Measurements from ENCODE around the gene PRSS57. TPM values are rescaled to one million over a fixed set of nuclear protein-coding genes. Genes with fewer than 3 reads are reported as not detected.

The PRSS57 gene
- total RNA-seq, 1 experiment from 2014 or later, result not detected

- Mint-ChIP-seq H3K4me1 (ENCODE audit: insufficient read depth, unreplicated experiment) (no peaks in the 10 kb centered on the region), H3K27me3 (ENCODE audit: insufficient read depth, unreplicated experiment) (no peaks in the 10 kb centered on the region), H3K4me3 (ENCODE audit: unreplicated experiment) (no peak overlapping the region), H3K27ac (ENCODE audit: low read depth, unreplicated experiment) (no peak overlapping the region), H3K36me3 (ENCODE audit: insufficient read depth, unreplicated experiment) (peaks cover 66% of the 10 kb centered on the region), H3K9me3 (ENCODE audit: unreplicated experiment) (no peaks in the 10 kb centered on the region)
- TF ChIP-seq CTCF (IDR thresholded peaks at IDR 0.05; ENCODE audit: unreplicated experiment), result no peak
- ChIA-PET POLR2A (no interaction called here), CTCF (no interaction called here)
- BruUV-seq (replicated peaks), result no TSS peak
- no peak for DNase-seq (ENCODE audit: unreplicated experiment)
- intact Hi-C loops (cut with micrococcal nuclease), result no loop called here
Observed at GRCh38 chr19:650121-650520, 45.1 kb downstream of the PRSS57 start.

DNA sequence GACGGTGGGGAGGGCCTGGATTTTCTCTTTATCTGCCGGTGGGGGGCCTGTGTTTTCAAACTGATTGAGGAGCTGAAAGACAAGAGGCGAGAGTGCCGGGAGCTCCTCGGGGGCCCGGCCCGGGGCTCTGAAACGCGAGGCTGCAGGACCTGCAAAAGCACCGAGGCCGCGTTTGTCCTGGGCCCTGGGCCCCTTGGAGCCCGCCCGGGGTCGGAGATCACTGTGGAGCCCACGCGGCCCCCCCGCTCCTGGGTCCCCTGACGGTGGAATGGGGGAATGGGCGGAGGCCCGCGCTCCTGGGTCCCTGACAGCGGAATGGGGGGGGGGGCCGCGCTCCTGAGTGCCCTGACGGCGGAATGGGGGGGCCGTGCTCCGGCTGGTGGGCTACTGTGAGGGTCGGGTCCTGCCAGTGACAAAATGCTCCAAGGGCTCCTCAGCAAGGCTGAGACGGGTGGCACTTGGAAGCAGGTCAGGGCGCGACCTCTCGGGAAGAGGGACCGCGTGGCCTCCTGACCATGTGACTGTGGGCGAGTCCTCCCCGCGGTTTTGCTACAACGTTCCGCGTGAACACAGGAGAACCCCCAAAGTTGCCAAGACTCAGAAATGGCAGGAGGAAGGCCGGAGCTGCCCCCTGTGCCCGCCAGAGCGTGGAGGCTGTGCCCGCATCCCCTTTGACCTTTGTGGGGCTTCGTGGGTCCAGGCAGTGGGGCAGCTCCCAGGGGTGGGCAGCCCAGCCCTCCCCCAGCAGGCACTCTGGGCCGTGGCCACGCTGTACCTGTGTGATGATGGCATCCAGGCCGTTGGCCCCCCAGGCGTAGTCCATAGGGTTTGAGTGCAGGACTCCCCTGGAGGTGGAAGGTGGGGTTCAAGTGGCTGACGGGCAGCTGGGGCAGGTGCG is 46.1 kb downstream of the PRSS57 start:
- no peak for DNase-seq (ENCODE audit: unreplicated experiment)
- Mint-ChIP-seq H3K9me3 (ENCODE audit: unreplicated experiment) (no peaks in the 10 kb centered on the region), H3K27me3 (ENCODE audit: insufficient read depth, unreplicated experiment) (no peaks in the 10 kb centered on the region), H3K36me3 (ENCODE audit: insufficient read depth, unreplicated experiment) (peaks cover 63% of the 10 kb centered on the region), H3K4me3 (ENCODE audit: unreplicated experiment) (no peak overlapping the region), H3K4me1 (ENCODE audit: insufficient read depth, unreplicated experiment) (no peaks in the 10 kb centered on the region), H3K27ac (ENCODE audit: low read depth, unreplicated experiment) (no peak overlapping the region)
- TF ChIP-seq CTCF (IDR thresholded peaks at IDR 0.05; ENCODE audit: unreplicated experiment), result no peak
- ChIA-PET POLR2A (no interaction called here), CTCF (no interaction called here)
- no TSS peak for BruUV-seq (replicated peaks)
- intact Hi-C loops (cut with micrococcal nuclease), result no loop called here

DNA sequence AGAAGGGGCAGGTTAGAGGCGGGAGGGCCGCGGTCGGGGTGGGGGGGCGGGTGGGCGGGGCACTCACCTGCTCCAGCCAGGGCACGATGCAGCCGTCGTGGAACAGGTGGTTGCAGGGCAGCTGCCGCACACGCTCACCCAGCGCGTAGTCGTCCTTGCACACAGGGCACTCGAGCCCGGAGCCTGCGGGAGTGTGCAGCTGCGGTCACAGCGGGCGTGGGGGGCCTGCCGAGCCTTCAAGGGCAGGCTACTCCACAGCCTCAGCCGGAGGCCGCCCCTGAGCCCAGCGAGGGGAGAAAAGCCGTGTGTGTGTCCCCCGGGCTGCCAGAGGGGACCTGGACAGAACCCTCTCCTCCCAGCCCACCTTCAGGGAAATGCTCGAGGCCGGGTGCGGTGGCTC is 46.9 kb downstream of the PRSS57 start:
- Mint-ChIP-seq H3K27me3 (ENCODE audit: insufficient read depth, unreplicated experiment) (no peaks in the 10 kb centered on the region), H3K9me3 (ENCODE audit: unreplicated experiment) (no peaks in the 10 kb centered on the region), H3K4me1 (ENCODE audit: insufficient read depth, unreplicated experiment) (no peaks in the 10 kb centered on the region), H3K36me3 (ENCODE audit: insufficient read depth, unreplicated experiment) (peaks cover 54% of the 10 kb centered on the region), H3K27ac (ENCODE audit: low read depth, unreplicated experiment) (no peak overlapping the region), H3K4me3 (ENCODE audit: unreplicated experiment) (no peak overlapping the region)
- intact Hi-C loops (cut with micrococcal nuclease), result no loop called here
- BruUV-seq (replicated peaks), result no TSS peak
- DNase-seq (ENCODE audit: unreplicated experiment), result no peak
- ChIA-PET CTCF (no interaction called here), POLR2A (interaction anchor here (0.6 kb wide), 1 partner anchor 29 kb away, joined by 3 read pairs; no protein-coding TSS in a partner anchor)
- no peak for TF ChIP-seq CTCF (IDR thresholded peaks at IDR 0.05; ENCODE audit: unreplicated experiment)

GRCh38 chr19:647566-648284 is 47.5 kb downstream of the PRSS57 start:
- H3K4me1 Mint-ChIP-seq (ENCODE audit: insufficient read depth, unreplicated experiment), result no peaks in the 10 kb centered on the region
- CTCF ChIA-PET, result no interaction called here
- no peak overlapping the region for H3K4me3 Mint-ChIP-seq (ENCODE audit: unreplicated experiment)

More at GRCh38 chr19:647566-648284, 47.5 kb downstream of the PRSS57 start:
- POLR2A ChIA-PET, result interaction anchor here (0.6 kb wide), 1 partner anchor 29 kb away, joined by 3 read pairs; no protein-coding TSS in a partner anchor
- TF ChIP-seq CTCF (IDR thresholded peaks at IDR 0.05; ENCODE audit: unreplicated experiment), result no peak
- Mint-ChIP-seq H3K9me3 (ENCODE audit: unreplicated experiment) (no peaks in the 10 kb centered on the region), H3K27ac (ENCODE audit: low read depth, unreplicated experiment) (no peak overlapping the region), H3K36me3 (ENCODE audit: insufficient read depth, unreplicated experiment) (peaks cover 49% of the 10 kb centered on the region), H3K27me3 (ENCODE audit: insufficient read depth, unreplicated experiment) (no peaks in the 10 kb centered on the region)
- intact Hi-C loops (cut with micrococcal nuclease), result no loop called here
- BruUV-seq (replicated peaks), result TSS peak; percentile 68
- no peak for DNase-seq (ENCODE audit: unreplicated experiment)

Data from MCF 10A (cell line).